ENCODE measurements around the gene FCRLB.
"Not testable (repeated sequence)": the region's sequence is repeated elsewhere in the genome, so short reads cannot be mapped to it uniquely, and the experiment has no call there.

FCRLB gene, protein sequence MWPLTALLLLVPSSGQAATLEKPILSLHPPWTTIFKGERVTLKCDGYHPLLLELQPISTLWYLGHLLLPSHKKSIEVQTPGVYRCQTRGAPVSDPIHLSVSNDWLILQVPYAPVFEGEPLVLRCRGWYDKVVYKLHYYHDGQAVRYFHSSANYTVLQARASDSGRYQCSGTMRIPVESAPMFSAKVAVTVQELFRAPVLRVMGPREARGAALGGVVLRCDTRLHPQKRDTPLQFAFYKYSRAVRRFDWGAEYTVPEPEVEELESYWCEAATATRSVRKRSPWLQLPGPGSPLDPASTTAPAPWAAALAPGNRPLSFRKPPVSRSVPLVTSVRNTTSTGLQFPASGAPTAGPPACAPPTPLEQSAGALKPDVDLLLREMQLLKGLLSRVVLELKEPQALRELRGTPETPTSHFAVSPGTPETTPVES

GRCh38 chr1:161720956-161721737, at the start of gene FCRLB:
Gene FCRLB (plus strand): TSS chr1:161721544. CDS start chr1:161722673, 1,129 bp downstream.
- H3K4me3 Mint-ChIP-seq: no peak within 1 kb of the TSS
- peaks cover 52% of the 10 kb centered on the region for H3K4me1 Mint-ChIP-seq
- H3K9me3 Mint-ChIP-seq: no peaks in the 10 kb centered on the region
- H3K27me3 Mint-ChIP-seq: no peaks in the 10 kb centered on the region
- ATAC-seq (ENCODE audit: low read depth): no peak
- no peak for DNase-seq (ENCODE audit: low spot score in 2 of 2)
- no peak within 1 kb of the TSS for H3K27ac Mint-ChIP-seq
- H3K36me3 Mint-ChIP-seq: no peaks in the 10 kb centered on the region

- H3K36me3 Mint-ChIP-seq: peaks cover 15% of the 10 kb centered on the region
- not testable (repeated sequence) for H3K9me3 Mint-ChIP-seq; H3K27ac Mint-ChIP-seq; H3K4me3 Mint-ChIP-seq; ATAC-seq (ENCODE audit: low read depth); H3K27me3 Mint-ChIP-seq; H3K4me1 Mint-ChIP-seq; DNase-seq (ENCODE audit: low spot score in 2 of 2)
Measured at GRCh38 chr1:161673437-161673836, 47.9 kb upstream of the FCRLB start.

- not testable (repeated sequence) for ATAC-seq (ENCODE audit: low read depth); H3K9me3 Mint-ChIP-seq; H3K27ac Mint-ChIP-seq; H3K27me3 Mint-ChIP-seq; DNase-seq (ENCODE audit: low spot score in 2 of 2); H3K4me3 Mint-ChIP-seq; H3K4me1 Mint-ChIP-seq
- peaks cover 17% of the 10 kb centered on the region for H3K36me3 Mint-ChIP-seq
Measured at GRCh38 chr1:161674447-161674846, 46.9 kb upstream of the FCRLB start.

DNA sequence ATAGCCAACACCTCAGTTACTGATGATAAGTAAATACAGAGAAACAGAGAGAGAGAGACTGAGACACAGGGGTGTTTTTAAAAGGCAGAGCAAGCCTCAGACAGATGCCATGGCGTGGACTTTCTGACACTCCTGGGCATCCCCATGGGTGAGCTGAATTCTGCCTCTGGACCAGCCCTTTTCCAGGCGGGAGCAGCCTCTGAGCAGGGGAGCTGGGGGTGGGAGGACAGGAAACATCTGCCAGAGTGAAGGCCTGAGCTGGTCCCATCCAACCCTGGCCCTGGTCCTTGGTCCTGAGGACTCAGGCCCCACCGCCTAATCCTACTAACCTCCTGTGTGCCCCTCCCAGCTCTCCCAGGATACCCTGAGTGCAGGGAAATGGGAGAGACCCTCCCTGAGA, 46.4 kb upstream of the FCRLB start:
- H3K27me3 Mint-ChIP-seq; ATAC-seq (ENCODE audit: low read depth); H3K27ac Mint-ChIP-seq; H3K4me1 Mint-ChIP-seq; H3K9me3 Mint-ChIP-seq; DNase-seq (ENCODE audit: low spot score in 2 of 2); H3K4me3 Mint-ChIP-seq: not testable (repeated sequence)
- peaks cover 17% of the 10 kb centered on the region for H3K36me3 Mint-ChIP-seq

DNA sequence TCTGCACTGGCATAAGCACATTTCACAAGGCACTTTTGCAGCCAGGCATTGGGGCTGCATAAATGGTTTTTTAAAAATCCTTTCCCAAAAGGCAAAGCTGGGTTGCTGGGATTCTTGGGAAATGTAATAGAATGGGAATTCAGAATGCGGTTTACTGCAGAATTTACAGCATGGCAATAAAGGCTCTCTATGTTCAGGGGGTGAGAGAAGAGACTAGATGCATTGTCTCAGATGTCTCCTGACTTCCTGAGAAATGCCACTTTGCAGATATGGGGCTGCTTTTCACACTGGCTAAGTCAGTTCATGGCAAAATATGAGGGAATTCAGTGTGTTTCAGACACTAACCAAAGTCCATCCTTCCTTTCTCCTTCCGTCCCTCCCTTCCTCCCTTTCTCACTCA, 44.9 kb upstream of the FCRLB start:
- H3K4me1 Mint-ChIP-seq: peaks cover 3% of the 10 kb centered on the region
- no peak overlapping the region for H3K4me3 Mint-ChIP-seq
- no peak for DNase-seq (ENCODE audit: low spot score in 2 of 2)
- H3K27ac Mint-ChIP-seq: no peak overlapping the region
- no peaks in the 10 kb centered on the region for H3K27me3 Mint-ChIP-seq
- no peak for ATAC-seq (ENCODE audit: low read depth)
- peaks cover 14% of the 10 kb centered on the region for H3K36me3 Mint-ChIP-seq
- no peaks in the 10 kb centered on the region for H3K9me3 Mint-ChIP-seq

DNA sequence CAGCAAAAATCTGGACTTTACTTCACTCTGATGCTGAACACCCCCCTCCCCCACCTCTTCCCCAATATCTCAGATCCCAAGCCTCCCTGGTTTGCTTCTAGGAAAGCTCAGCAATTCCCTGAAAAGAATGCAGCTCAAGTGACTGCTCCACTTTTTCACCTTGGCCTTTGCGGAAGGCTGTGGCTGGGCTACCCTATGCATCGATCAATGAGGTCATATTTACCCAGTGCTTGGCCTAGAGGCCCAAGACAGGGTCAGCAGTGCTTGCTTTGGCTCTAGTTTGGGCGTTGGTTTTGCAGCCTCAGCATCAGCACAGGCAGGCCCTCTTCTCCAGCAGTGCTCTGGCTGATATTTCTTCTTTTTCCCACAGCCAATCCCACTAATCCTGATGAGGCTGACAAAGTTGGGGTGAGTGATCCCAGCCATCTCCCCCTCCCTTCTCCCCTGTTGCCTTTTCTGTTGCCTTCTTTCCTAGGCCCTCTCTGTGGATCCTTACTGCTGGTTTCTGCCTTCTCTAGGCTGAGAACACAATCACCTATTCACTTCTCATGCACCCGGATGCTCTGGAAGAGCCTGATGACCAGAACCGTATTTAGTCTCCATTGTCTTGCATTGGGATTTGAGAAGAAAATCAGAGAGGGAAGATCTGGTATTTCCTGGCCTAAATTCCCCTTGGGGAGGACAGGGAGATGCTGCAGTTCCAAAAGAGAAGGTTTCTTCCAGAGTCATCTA, 44.2 kb upstream of the FCRLB start:
- Mint-ChIP-seq H3K36me3 (peaks cover 18% of the 10 kb centered on the region), H3K27me3 (no peaks in the 10 kb centered on the region), H3K4me1 (peaks cover 3% of the 10 kb centered on the region), H3K27ac (no peak overlapping the region), H3K4me3 (no peak overlapping the region), H3K9me3 (no peaks in the 10 kb centered on the region)
- DNase-seq (ENCODE audit: low spot score in 2 of 2): no peak
- ATAC-seq (ENCODE audit: low read depth): no peak

DNA sequence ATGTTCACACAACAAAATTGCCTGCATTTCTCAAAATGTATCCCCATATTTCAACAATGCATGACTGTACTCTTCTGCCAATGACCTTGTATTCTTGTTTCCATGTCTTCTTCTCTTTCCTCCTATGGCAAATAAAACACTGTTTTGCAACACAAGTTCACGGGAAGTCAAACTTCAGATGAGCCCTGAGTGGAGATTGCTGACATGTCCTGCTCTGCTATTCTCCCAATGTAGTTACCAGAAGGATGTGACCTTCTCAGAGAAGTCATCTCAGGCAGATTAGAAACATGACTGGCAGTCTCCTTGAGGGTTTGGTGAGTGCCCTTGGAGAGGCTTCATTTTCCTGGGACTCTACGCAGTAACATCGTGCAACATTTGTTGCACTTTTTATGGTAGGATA, 42.8 kb upstream of the FCRLB start:
- H3K36me3 Mint-ChIP-seq: peaks cover 18% of the 10 kb centered on the region
- DNase-seq (ENCODE audit: low spot score in 2 of 2) (no peak), ATAC-seq (ENCODE audit: low read depth) (no peak)
- H3K27ac Mint-ChIP-seq: no peak overlapping the region
- no peak overlapping the region for H3K4me3 Mint-ChIP-seq
- H3K4me1 Mint-ChIP-seq: peaks cover 3% of the 10 kb centered on the region
- no peaks in the 10 kb centered on the region for H3K9me3 Mint-ChIP-seq
- no peaks in the 10 kb centered on the region for H3K27me3 Mint-ChIP-seq

DNA sequence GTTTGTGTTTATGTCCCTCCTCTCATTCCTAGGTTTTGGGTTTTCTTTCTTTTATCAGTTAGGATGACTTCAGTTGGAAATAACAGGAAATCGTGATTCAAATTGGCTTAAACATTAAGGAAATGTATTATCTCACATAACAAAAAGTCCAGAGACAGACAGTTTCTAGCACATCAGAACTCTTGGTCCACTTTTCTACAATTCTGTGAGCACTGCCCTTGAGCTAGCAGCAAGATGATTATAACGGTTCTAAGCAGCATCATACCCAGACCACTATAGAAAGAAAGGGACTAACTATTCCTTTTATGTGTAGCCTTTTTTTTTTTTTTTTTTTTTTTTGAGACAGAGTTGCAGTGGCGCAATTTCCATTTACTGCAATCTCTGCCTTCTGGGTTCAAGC, 39.5 kb upstream of the FCRLB start:
- DNase-seq (ENCODE audit: low spot score in 2 of 2) (no peak), ATAC-seq (ENCODE audit: low read depth) (no peak)
- no peak overlapping the region for H3K4me3 Mint-ChIP-seq
- H3K4me1 Mint-ChIP-seq: peaks cover 6% of the 10 kb centered on the region
- no peaks in the 10 kb centered on the region for H3K27me3 Mint-ChIP-seq
- H3K27ac Mint-ChIP-seq: peak overlapping the region; percentile 43
- H3K9me3 Mint-ChIP-seq: no peaks in the 10 kb centered on the region
- H3K36me3 Mint-ChIP-seq: peaks cover 27% of the 10 kb centered on the region

DNA sequence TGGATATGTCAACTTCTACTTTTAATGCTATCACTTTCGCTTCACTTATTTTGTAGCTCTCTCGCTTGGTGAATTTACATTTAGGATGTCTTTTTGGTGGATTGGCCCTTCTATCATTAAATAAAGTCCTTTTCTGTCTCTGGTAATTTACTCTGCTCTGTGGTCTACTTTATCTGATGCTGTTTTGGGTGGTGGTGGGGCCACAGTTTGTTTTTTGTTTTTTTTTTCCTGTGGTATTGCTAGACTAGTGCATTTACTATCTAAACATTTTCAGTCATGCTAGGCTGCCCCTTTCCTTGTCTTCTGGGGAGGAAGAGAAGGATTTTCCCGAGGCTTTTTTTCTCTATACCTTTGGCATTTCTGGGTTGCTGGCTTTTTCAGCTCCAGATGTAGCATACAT, 32.4 kb upstream of the FCRLB start:
- Mint-ChIP-seq H3K4me3 (no peak overlapping the region), H3K9me3 (no peaks in the 10 kb centered on the region), H3K4me1 (peaks cover 9% of the 10 kb centered on the region), H3K36me3 (peaks cover 12% of the 10 kb centered on the region), H3K27ac (no peak overlapping the region), H3K27me3 (no peaks in the 10 kb centered on the region)
- DNase-seq (ENCODE audit: low spot score in 2 of 2) (no peak), ATAC-seq (ENCODE audit: low read depth) (no peak)

GRCh38 chr1:161691846-161692245, 29.5 kb upstream of the FCRLB start:
- no peak for ATAC-seq (ENCODE audit: low read depth)
- no peak for DNase-seq (ENCODE audit: low spot score in 2 of 2)
- no peak overlapping the region for H3K27ac Mint-ChIP-seq
- H3K4me3 Mint-ChIP-seq: no peak overlapping the region
- H3K27me3 Mint-ChIP-seq: no peaks in the 10 kb centered on the region
- peaks cover 9% of the 10 kb centered on the region for H3K4me1 Mint-ChIP-seq
- peaks cover 1% of the 10 kb centered on the region for H3K9me3 Mint-ChIP-seq
- peaks cover 5% of the 10 kb centered on the region for H3K36me3 Mint-ChIP-seq

DNA sequence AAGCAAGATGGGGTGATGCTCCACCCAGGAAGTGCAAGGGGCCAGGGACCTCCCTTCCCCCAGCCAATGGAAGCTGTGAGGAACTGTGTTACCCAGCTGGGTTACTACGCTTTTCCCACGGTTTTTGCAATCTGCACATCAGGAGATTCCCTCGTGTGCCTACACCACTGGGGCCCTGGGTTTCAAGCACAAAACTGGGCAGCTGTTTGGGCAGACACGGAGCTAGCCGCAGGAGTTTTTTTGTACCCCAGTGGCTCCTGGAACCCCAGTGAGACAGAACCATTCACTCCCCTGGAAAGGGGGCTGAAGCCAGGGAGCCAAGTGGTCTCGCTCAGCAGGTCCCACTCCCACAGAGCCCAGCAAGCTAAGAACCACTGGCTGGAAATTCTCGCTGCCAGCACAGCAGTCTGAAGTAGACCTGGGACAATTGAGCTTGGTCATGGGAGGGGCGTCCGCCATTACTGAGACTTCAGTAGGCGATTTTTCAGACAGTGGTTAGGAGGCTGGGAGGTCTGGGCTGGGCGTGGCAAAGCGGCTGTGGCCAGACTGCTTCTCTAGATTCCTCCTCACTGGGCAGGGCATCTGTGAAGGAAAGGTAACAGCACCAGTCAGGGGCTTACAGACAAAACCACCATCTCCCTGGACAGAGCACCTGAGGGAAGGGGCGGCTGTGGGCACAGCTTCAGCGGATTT, 28.2 kb upstream of the FCRLB start:
- H3K27me3 Mint-ChIP-seq; DNase-seq (ENCODE audit: low spot score in 2 of 2); H3K9me3 Mint-ChIP-seq; H3K4me3 Mint-ChIP-seq; ATAC-seq (ENCODE audit: low read depth); H3K27ac Mint-ChIP-seq; H3K36me3 Mint-ChIP-seq; H3K4me1 Mint-ChIP-seq: not testable (repeated sequence)

DNA sequence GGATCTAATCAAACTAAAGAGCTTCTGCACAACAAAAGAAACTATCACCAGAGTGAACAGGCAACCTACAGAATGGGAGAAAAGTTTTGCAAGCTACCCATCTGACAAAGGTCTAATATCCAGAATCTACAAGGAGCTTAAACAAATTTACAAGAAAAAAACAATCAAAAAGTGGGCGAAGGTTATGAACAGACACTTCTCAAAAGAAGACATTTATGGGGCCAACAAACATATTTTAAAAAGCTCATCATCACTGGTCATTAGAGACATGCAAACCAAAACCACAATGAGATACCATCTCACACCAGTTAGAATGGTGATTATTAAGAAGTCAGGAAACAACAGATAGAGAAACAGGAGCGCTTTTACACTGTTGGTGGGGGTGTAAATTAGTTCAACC, 23.0 kb upstream of the FCRLB start:
- H3K4me1 Mint-ChIP-seq; H3K27ac Mint-ChIP-seq; H3K4me3 Mint-ChIP-seq; DNase-seq (ENCODE audit: low spot score in 2 of 2); H3K36me3 Mint-ChIP-seq; H3K27me3 Mint-ChIP-seq; ATAC-seq (ENCODE audit: low read depth); H3K9me3 Mint-ChIP-seq: not testable (repeated sequence)

GRCh38 chr1:161702250-161702649, 19.1 kb upstream of the FCRLB start:
- H3K27ac Mint-ChIP-seq: no peak overlapping the region
- H3K4me3 Mint-ChIP-seq: no peak overlapping the region
- H3K4me1 Mint-ChIP-seq: peaks cover 9% of the 10 kb centered on the region
- ATAC-seq (ENCODE audit: low read depth): no peak
- H3K27me3 Mint-ChIP-seq: no peaks in the 10 kb centered on the region
- no peak for DNase-seq (ENCODE audit: low spot score in 2 of 2)
- peaks cover 3% of the 10 kb centered on the region for H3K9me3 Mint-ChIP-seq
- H3K36me3 Mint-ChIP-seq: no peaks in the 10 kb centered on the region

All from memory B cell (primary cell).